Esophagus (tissue), 2 donors: Measurements from ENCODE around the gene CLCN1. TPM values are rescaled to one million over a fixed set of nuclear protein-coding genes. Genes with fewer than 3 reads are reported as not detected.

Source experiments
- H3K27ac ChIP-seq, 2 donors: one replicate each; pipeline ENCODE4 v1.5.1; 2013; ENCODE audit warnings: low read depth in 2 of 2, mild to moderate bottlenecking in 2 of 2, inconsistent platforms in 1 of 2, low read length in 1 of 2, moderate library complexity in 1 of 2
- H3K27me3 ChIP-seq, 2 donors: one replicate each; pipeline ENCODE4 v1.6.1; 2013; ENCODE audit warnings: low read length in 2 of 2, control low read depth in 1 of 2, mild to moderate bottlenecking in 1 of 2; ENCODE audit not compliant: insufficient read depth in 2 of 2, control insufficient read depth in 1 of 2
- H3K36me3 ChIP-seq, 2 donors: one replicate each; pipeline ENCODE4 v1.6.1; 2013; ENCODE audit warnings: low read length in 1 of 2; ENCODE audit not compliant: control insufficient read depth in 2 of 2, insufficient read depth in 2 of 2
- H3K4me1 ChIP-seq, 2 donors: one replicate each; pipeline ENCODE4 v1.6.1; 2013; ENCODE audit warnings: low read length in 1 of 2; ENCODE audit not compliant: control insufficient read depth in 2 of 2, insufficient read depth in 2 of 2
- H3K4me3 ChIP-seq, 2 donors: one replicate each; pipeline ENCODE4 v1.5.1; 2013; ENCODE audit warnings: low read length in 2 of 2, mild to moderate bottlenecking in 2 of 2, low read depth in 1 of 2, moderate library complexity in 1 of 2
- H3K9me3 ChIP-seq, 2 donors: one replicate each; pipeline ENCODE4 v1.6.1; 2013; ENCODE audit warnings: mild to moderate bottlenecking in 2 of 2, low read depth in 1 of 2, low read length in 1 of 2, moderate library complexity in 1 of 2; ENCODE audit not compliant: control insufficient read depth in 2 of 2, insufficient read depth in 1 of 2
- WGBS, 2 donors: extraction: QIAGEN DNeasy Blood & Tissue Kit; methylation state at CpG; one replicate each; pipeline ENCODE4 v1.1.7; 2013; 5-methylcytosine and 5-hydroxymethylcytosine counted together
- polyA plus RNA-seq, 2 donors: library from polyadenylated mRNA; stranded (reverse); fragments of 200-250 nt; gene quantifications; one replicate each; pipeline ENCODE4 v1.2.3, GENCODE V29; 2013
- donor health status: healthy with polysubstance abuse.
- donor health status: Bipolar disorder and iron deficiency.

Gene CLCN1
- polyA plus RNA-seq, 2 donors, result 0.31 to 0.44 TPM

- H3K4me1 ChIP-seq, result peaks cover 0 to 11% of the 10 kb centered on the region in 2 donors
- H3K27ac ChIP-seq, result no peak overlapping the region
- H3K36me3 ChIP-seq, result no peaks in the 10 kb centered on the region
- no peaks in the 10 kb centered on the region for H3K9me3 ChIP-seq
- no peak overlapping the region for H3K4me3 ChIP-seq
- WGBS, 2 donors, result 78 to 80% methylated on average over 23 of the region's 23 CpGs
- no peaks in the 10 kb centered on the region for H3K27me3 ChIP-seq
These were observed 7.1 kb downstream of the CLCN1 start for GRCh38 chr7:143322760-143323633.

GRCh38 chr7:143323653-143324052, 7.7 kb downstream of the CLCN1 start:
- H3K27ac ChIP-seq, result no peak overlapping the region
- H3K36me3 ChIP-seq, result no peaks in the 10 kb centered on the region
- H3K4me1 ChIP-seq, result peaks cover 0 to 11% of the 10 kb centered on the region in 2 donors
- no peaks in the 10 kb centered on the region for H3K9me3 ChIP-seq
- H3K27me3 ChIP-seq, result no peaks in the 10 kb centered on the region
- no peak overlapping the region for H3K4me3 ChIP-seq
- WGBS, 2 donors, result 75 to 78% methylated on average over 12 of the region's 12 CpGs

DNA sequence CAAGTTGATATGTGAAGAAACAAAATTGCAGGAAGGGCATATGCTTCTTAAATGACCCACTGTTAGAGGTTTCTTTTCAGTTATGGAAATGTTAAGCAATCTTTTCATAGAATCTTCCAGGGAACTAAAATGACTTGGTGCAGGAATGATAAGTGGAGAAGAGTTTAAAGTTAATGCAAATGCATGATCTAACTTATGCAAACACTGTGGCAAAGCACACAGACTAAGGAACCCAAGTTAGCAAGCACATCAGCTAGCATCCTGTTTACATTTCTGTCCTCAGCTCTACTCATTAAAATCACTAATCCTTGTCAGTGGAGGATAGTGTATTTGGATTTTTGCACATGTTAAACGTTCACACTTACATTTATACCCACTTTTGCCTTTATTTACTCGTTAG, 9.3 kb downstream of the CLCN1 start:
- WGBS, 2 donors, result 68 to 72% methylated on average over 2 of the region's 2 CpGs
- Histone ChIP-seq H3K36me3 (no peaks in the 10 kb centered on the region), H3K4me3 (no peak overlapping the region), H3K27me3 (no peaks in the 10 kb centered on the region), H3K4me1 (peaks cover 0 to 4% of the 10 kb centered on the region in 2 donors), H3K27ac (no peak overlapping the region), H3K9me3 (no peaks in the 10 kb centered on the region)

DNA sequence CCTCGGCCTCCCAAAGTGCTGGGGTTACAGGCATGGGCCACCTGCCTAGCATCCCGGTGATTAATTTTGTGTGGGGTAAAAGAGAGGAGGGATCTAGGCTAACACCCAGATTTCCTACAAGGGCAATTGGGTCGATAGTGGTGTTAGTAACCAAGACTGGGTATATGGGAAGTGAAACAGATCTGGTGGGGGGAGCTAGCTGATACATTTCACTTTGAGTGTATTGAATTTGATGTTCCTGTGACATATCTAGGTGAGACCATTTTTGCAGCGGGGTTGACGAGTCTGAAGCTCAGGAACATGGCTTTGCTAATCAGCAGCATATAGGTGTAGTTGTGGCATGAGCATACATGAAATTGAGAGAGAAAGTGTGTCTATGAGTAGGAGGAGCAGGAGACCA, 12.0 kb downstream of the CLCN1 start:
- Histone ChIP-seq H3K36me3 (no peaks in the 10 kb centered on the region), H3K4me3 (no peak overlapping the region), H3K27ac (no peak overlapping the region), H3K27me3 (no peaks in the 10 kb centered on the region), H3K4me1 (peaks cover 0 to 2% of the 10 kb centered on the region in 2 donors), H3K9me3 (no peaks in the 10 kb centered on the region)
- WGBS, 2 donors, result 89 to 91% methylated on average over 5 of the region's 5 CpGs

DNA sequence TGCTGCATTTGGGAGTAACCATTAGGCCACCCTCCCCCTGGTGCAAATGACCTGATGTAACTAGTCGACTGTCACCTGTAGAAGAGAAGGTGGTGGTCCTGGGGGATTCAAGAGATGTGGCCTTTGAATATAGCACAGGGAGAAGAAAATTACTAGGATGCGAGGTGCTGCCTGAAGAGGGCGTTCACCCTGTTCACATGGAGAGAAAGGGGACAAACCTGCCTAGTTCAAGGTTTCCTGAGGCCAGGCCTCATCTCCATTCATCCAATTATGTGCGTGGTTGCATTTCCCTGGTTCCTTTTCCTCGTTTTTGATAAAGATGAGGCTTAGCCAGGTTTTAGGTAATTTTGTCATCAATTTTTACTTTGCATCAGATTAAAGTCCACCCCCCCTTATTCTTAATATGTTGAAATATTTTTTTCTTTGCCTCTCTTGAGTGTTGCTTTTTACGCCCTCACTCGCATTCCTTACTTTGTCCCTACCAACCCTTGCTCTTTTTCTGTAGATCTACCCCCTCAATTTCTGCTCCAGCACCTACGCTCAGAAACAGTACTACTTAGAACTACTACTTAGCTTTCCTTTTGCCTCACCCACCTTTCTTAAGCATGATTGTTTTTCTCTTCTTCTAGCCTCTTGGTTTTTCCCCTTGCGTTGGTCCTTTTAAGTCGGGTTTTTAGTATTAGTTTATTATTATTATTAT, 13.7 kb downstream of the CLCN1 start:
- WGBS, 2 donors, result 92 to 94% methylated on average over 10 of the region's 10 CpGs
- Histone ChIP-seq H3K4me1 (peaks cover 0 to 2% of the 10 kb centered on the region in 2 donors), H3K27me3 (no peaks in the 10 kb centered on the region), H3K27ac (no peak overlapping the region), H3K36me3 (no peaks in the 10 kb centered on the region), H3K4me3 (no peak overlapping the region), H3K9me3 (no peaks in the 10 kb centered on the region)

GRCh38 chr7:143331179-143331801, 15.4 kb downstream of the CLCN1 start:
- Histone ChIP-seq H3K9me3 (no peaks in the 10 kb centered on the region), H3K27ac (peak overlapping the region; percentile 88 to 90), H3K4me1 (peaks cover 0 to 2% of the 10 kb centered on the region in 2 donors), H3K4me3 (no peak overlapping the region), H3K27me3 (no peaks in the 10 kb centered on the region), H3K36me3 (no peaks in the 10 kb centered on the region)
- 52 to 63% methylated on average over 8 of the region's 8 CpGs for WGBS, 2 donors

DNA sequence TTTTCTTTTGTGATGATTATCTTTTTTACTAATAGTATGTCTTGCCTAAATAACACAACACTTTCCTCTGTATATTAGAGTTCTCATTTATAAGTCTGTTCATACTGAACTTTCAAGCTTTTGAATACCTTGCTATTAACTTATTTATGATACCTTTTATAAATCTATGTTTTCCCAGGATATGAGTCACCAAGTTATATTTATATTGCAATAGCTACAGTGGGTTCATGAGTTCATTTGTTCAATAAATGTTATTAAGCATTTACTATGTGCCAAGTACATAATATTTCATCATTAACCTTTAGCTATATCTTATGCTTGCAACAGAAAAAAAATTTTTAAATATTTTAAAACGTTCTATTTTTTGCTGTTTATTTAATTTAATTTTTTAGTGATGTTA, 18.3 kb downstream of the CLCN1 start:
- Histone ChIP-seq H3K4me1 (peaks cover 0 to 2% of the 10 kb centered on the region in 2 donors), H3K36me3 (no peaks in the 10 kb centered on the region), H3K4me3 (no peak overlapping the region), H3K27ac (no peak overlapping the region), H3K27me3 (no peaks in the 10 kb centered on the region), H3K9me3 (no peaks in the 10 kb centered on the region)
- 19 to 20% methylated on average over 1 of the region's 1 CpG for WGBS, 2 donors

- no peaks in the 10 kb centered on the region for H3K36me3 ChIP-seq
- no peaks in the 10 kb centered on the region for H3K4me1 ChIP-seq
- 85 to 89% methylated on average over 3 of the region's 3 CpGs for WGBS, 2 donors
These were observed 21.3 kb downstream of the CLCN1 start for GRCh38 chr7:143337216-143337615.

GRCh38 chr7:143341842-143342241, 25.9 kb downstream of the CLCN1 start:
- WGBS, 2 donors, result 96% methylated on average over 8 of the region's 8 CpGs
- no peak overlapping the region for H3K4me3 ChIP-seq
- no peaks in the 10 kb centered on the region for H3K9me3 ChIP-seq
- H3K27me3 ChIP-seq, result no peaks in the 10 kb centered on the region
- no peak overlapping the region for H3K27ac ChIP-seq
- peaks cover 0 to 3% of the 10 kb centered on the region in 2 donors for H3K4me1 ChIP-seq
- no peaks in the 10 kb centered on the region for H3K36me3 ChIP-seq

More at GRCh38 chr7:143337216-143337615, 21.3 kb downstream of the CLCN1 start:
- H3K4me3 ChIP-seq, result no peak overlapping the region
- H3K9me3 ChIP-seq, result no peaks in the 10 kb centered on the region
- no peaks in the 10 kb centered on the region for H3K27me3 ChIP-seq
- H3K27ac ChIP-seq, result no peak overlapping the region
